Lung (tissue), 12 donors: ENCODE data around the gene PRICKLE2. TPM values are rescaled to one million over a fixed set of nuclear protein-coding genes. Genes with fewer than 3 reads are reported as not detected.

Source experiments
- ATAC-seq: fragments of 200-7000 bp; cut with Tn5 transposase; one replicate; pipeline ENCODE4 v1.9.1; 2020; ENCODE audit warnings: moderate number of reproducible peaks; ENCODE audit not compliant: insufficient read depth, low FRiP score
- DNase-seq, 3 donors: peaks; one replicate each; pipeline ENCODE4 v3.0.0-alpha.2; 2013 to 2017
- H3K27ac ChIP-seq, 2 donors: one replicate each; pipeline ENCODE4 v1.5.1; 2013; ENCODE audit warnings: mild to moderate bottlenecking in 2 of 2, moderate library complexity in 2 of 2, control low read depth in 1 of 2, inconsistent platforms in 1 of 2, low read depth in 1 of 2, low read length in 1 of 2
- H3K27me3 ChIP-seq, 3 donors: one replicate each; pipeline ENCODE4 v1.5.1; 2013; ENCODE audit warnings: low read length in 2 of 3; ENCODE audit not compliant: control insufficient read depth in 3 of 3, insufficient read depth in 3 of 3
- H3K36me3 ChIP-seq, 4 donors: one replicate each; pipeline ENCODE4 v1.5.1; 2013; ENCODE audit warnings: low read length in 4 of 4, mild to moderate bottlenecking in 1 of 4, moderate library complexity in 1 of 4; ENCODE audit not compliant: control insufficient read depth in 4 of 4, insufficient read depth in 4 of 4
- H3K4me1 ChIP-seq, 5 donors: one replicate each; pipeline ENCODE4 v1.5.1; 2013; ENCODE audit warnings: low read length in 5 of 5, mild to moderate bottlenecking in 2 of 5, moderate library complexity in 1 of 5; ENCODE audit not compliant: control insufficient read depth in 5 of 5, insufficient read depth in 5 of 5
- H3K4me3 ChIP-seq: one replicate; pipeline ENCODE4 v1.5.1; 2013; ENCODE audit warnings: mild to moderate bottlenecking, control low read depth, moderate library complexity
- H3K9ac ChIP-seq, 2 donors: one replicate each; pipeline ENCODE4 v1.5.1; 2013; ENCODE audit warnings: low read length in 2 of 2, control low read depth in 1 of 2; ENCODE audit not compliant: insufficient read depth in 1 of 2
- H3K9me3 ChIP-seq, 4 donors: one replicate each; pipeline ENCODE4 v1.5.1; 2013; ENCODE audit warnings: low read length in 3 of 4, mild to moderate bottlenecking in 1 of 4, moderate library complexity in 1 of 4; ENCODE audit not compliant: control insufficient read depth in 4 of 4, insufficient read depth in 3 of 4
- WGBS, 2 donors: extraction: QIAGEN DNeasy Blood & Tissue Kit; methylation state at CpG; one replicate each; pipeline ENCODE4 v1.1.7; 2013; 5-methylcytosine and 5-hydroxymethylcytosine counted together
- polyA plus RNA-seq, 2 donors: library from polyadenylated mRNA; stranded (reverse); fragments of 200-250 nt; gene quantifications; one replicate each; pipeline ENCODE4 v1.2.1, GENCODE V29; 2013
- total RNA-seq, 2 donors: library from RNA; depleted of rRNA in 1 of 2; stranded (reverse); fragments of >200 nt in 1 of 2; gene quantifications; one replicate each; pipeline ENCODE4 v1.2.1, GENCODE V29; 2014 to 2021
- TF ChIP-seq, protein P1 (sequence below): IDR thresholded peaks from 2 replicates; pipeline ENCODE4 v1.5.1; 2012; ENCODE audit warnings: mild to moderate bottlenecking; ENCODE audit errors: control extremely low read depth, extremely low read depth
- donor health status: control.
- donor health status: control.
- donor health status: Bipolar disorder and iron deficiency.
- donor health status: healthy.
- donor health status: DM: yes; HTN: yes; CAD: no.

The PRICKLE2 gene
- total and polyA plus RNA-seq, 4 donors = 4.0 to 88.0 (median 19.9) TPM

DNA sequence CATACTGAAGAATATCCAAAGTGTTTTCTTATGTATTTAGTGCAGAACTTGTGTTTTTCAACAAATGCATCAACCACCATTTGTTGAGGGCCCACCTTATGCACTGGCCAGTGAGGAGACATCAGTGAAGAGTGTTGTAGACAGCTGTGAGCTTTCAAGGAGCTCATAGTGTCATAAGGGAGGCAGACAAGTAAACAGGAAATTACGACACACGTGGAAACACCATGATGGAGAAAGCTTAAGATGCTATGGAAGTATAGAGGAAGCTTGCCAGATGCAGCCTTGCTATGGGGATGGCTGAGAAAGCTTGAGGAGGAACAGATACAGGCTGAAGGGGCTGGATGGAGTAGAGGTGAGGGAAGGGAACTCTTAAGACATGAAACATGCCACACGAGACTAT lies 151.2 kb downstream of the PRICKLE2 start:
- H3K27ac ChIP-seq = no peak overlapping the region
- DNase-seq (peak; percentile 32 to 89 (median 83)), ATAC-seq (no peak)
- peaks cover 0 to 2% (median 0%) of the 10 kb centered on the region in 4 donors for H3K9me3 ChIP-seq
- H3K27me3 ChIP-seq = no peaks in the 10 kb centered on the region
- 38 to 62% methylated on average over 3 of the region's 3 CpGs for WGBS, 2 donors
- TF ChIP-seq, protein P1, sequence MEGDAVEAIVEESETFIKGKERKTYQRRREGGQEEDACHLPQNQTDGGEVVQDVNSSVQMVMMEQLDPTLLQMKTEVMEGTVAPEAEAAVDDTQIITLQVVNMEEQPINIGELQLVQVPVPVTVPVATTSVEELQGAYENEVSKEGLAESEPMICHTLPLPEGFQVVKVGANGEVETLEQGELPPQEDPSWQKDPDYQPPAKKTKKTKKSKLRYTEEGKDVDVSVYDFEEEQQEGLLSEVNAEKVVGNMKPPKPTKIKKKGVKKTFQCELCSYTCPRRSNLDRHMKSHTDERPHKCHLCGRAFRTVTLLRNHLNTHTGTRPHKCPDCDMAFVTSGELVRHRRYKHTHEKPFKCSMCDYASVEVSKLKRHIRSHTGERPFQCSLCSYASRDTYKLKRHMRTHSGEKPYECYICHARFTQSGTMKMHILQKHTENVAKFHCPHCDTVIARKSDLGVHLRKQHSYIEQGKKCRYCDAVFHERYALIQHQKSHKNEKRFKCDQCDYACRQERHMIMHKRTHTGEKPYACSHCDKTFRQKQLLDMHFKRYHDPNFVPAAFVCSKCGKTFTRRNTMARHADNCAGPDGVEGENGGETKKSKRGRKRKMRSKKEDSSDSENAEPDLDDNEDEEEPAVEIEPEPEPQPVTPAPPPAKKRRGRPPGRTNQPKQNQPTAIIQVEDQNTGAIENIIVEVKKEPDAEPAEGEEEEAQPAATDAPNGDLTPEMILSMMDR = no peak
- no peaks in the 10 kb centered on the region for H3K36me3 ChIP-seq
- H3K4me3 ChIP-seq = no peak overlapping the region
- H3K4me1 ChIP-seq = peaks cover 0 to 20% (median 4%) of the 10 kb centered on the region in 5 donors
- no peak overlapping the region for H3K9ac ChIP-seq

DNA sequence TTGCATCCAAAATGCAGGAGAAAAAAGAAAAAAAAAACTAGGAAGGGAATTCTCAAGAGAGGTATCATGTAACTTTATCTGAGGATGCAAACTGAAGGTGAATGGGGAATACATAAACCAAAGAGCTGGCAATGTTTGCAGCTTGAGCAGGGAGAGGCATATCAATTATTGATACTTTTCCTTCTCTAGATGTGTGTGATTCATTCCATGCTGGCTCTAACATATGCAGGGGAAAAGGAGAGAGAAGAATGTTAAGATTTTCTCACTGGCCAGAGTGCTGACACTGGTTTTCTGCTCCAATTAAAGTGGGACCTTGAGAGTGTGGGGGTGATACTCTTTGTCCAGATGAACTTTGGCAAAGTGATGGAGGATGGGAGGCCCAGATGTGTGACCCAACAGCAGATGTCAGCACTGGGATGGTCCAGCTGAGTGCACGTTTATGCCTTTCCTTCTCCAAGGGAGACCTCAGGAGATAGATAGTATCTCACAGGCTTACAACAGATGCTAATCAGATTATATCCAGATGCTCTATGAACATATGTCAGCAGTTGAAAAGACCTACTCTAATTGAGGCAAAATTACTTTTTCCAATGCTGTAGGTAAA lies 152.0 kb downstream of the PRICKLE2 start:
- Histone ChIP-seq H3K36me3 (no peaks in the 10 kb centered on the region), H3K4me1 (peaks cover 0 to 21% (median 4%) of the 10 kb centered on the region in 5 donors), H3K27ac (no peak overlapping the region), H3K9me3 (peaks cover 0 to 2% (median 0%) of the 10 kb centered on the region in 4 donors), H3K27me3 (no peaks in the 10 kb centered on the region), H3K9ac (no peak overlapping the region), H3K4me3 (no peak overlapping the region)
- DNase-seq = no peak
- ATAC-seq = no peak
- TF ChIP-seq, protein P1 = no peak
- WGBS, 2 donors = 40 to 57% methylated on average over 1 of the region's 1 CpG

DNA sequence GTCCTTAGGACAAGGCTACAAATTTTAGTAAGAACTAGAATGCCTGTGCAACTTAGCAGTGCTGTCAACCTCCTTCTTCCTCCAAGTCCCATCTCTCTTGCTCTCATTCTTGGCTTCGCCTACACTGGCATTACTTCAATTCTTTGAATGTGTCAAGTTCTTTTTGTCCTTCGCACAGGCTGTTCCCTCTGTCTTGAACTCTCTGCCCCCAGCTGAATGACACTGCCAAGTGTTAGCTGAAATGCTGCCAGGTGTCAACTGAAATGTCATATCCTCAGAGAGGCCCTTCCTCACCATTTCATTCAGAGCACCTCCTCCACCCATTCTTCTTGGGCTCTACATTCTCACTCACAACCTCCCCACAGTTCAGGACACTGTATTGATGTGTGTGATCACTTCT lies 153.1 kb downstream of the PRICKLE2 start:
- TF ChIP-seq, protein P1 = no peak
- Histone ChIP-seq H3K4me1 (peaks cover 0 to 32% (median 9%) of the 10 kb centered on the region in 5 donors), H3K9ac (no peak overlapping the region), H3K27ac (no peak overlapping the region), H3K9me3 (no peaks in the 10 kb centered on the region), H3K36me3 (no peaks in the 10 kb centered on the region), H3K4me3 (no peak overlapping the region), H3K27me3 (no peaks in the 10 kb centered on the region)
- DNase-seq (peak in 1 of 3 donors; percentile 53), ATAC-seq (no peak)
- 85 to 91% methylated on average over 2 of the region's 2 CpGs for WGBS, 2 donors

DNA sequence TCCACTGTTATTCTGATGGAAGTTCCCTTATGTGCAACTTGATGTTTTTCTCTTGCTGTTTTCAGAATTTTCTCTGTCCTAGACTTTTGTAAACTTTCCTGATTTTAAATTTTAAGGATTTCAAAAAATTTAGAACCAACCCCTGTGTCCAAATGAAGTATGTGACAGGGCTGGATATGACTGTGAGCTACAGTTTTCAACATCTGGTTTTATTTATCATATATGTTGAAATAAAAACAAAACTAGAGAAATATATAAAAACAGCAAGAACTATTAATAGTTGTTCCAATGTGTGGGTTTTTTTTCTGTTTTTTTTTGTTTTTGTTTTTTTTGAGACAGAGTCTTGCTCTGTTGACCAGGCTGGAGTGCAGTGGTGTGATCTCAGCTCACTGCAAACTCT lies 154.6 kb downstream of the PRICKLE2 start:
- H3K4me1 ChIP-seq = peaks cover 0 to 36% (median 9%) of the 10 kb centered on the region in 5 donors
- DNase-seq (no peak), ATAC-seq (no peak)
- H3K9me3 ChIP-seq = no peaks in the 10 kb centered on the region
- H3K27ac ChIP-seq = no peak overlapping the region
- no peak overlapping the region for H3K9ac ChIP-seq
- TF ChIP-seq, protein P1 = no peak
- H3K36me3 ChIP-seq = no peaks in the 10 kb centered on the region
- no peaks in the 10 kb centered on the region for H3K27me3 ChIP-seq
- H3K4me3 ChIP-seq = no peak overlapping the region
